Measurements from ENCODE around the gene SLC7A9. TPM values are rescaled to one million over a fixed set of nuclear protein-coding genes. Genes with fewer than 3 reads are reported as not detected.

The SLC7A9 gene
- polyA plus RNA-seq (2014; cell fraction: cytosol; rRNA removed), result not detected in 2 replicates
- polyA plus RNA-seq (2014; cell fraction: nucleus; rRNA removed), result 1.5 TPM in 1 of 2 replicates, not detected in the other

DNA sequence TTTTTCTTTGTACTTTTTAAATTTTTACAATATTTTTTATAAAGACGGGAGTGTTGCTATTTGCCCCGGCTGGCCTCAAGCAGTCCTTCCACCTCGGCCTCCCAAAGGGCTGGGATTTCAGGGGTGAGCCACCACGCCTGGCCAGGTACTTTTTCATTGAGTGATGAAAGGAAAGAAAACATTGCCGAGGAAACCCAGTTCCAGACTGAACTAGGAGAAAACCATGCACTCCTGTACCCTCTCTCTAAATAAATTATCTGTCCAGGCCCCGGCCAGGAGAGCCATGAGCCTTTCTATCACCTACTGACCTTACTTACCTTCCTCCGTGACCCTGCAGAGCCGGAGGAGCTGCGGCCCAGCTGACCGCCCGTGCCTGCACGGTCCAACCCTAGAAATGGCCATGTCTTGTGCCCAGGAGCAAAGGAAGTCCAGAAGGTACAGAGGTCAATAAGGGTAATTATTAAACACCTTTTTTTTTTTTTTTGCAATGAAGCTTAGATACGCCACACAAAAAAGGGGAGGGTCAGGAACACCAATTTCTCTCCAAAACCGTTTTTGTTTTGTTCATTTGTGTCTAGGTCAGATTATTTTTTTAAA is at the start of gene SLC7A9:
Gene SLC7A9, minus strand, starts transcription at position 399 of the 597 bp plus-strand sequence. CDS start 1,233 bp downstream, outside the sequence.
- DNase-seq (ENCODE audit: low spot score), result no peak

DNA sequence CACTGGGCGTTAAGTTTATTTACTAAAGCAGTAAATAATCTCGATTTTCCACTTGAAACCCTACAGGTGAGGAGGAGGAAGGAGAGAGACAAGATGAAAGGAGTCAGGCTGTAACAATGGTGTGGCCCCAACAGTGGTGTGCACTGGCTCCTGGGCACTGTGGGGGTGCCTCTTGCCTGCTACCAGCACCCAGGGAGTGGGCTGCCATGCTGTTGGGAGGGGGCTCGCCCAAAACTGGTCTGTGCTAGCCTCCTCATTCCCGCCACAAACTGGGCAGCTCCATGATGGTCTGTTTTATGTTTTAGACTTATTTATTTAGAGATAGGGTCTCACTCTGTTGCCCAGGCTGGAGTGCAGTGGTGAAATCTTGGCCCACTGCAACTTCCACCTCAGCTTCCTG is 49.8 kb upstream of the SLC7A9 start:
- no peak for DNase-seq (ENCODE audit: low spot score)

DNA sequence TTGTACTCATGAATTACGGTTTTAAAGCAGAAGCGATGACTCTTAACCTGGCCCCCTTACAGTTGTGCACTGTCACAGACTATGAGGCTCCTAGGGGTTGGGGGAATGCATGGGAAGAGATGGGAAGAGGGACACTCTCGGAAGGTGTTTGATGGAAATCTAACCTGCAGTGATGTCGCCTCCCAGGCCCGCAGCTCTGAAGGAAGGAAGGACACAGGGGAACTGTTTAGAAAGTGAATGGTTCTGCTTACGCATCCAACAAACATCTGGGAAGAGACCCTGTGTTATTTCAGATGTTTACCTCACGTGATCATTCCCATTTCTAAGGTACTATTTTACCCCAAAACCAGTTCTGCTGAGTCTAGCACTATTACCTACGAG is 48.0 kb upstream of the SLC7A9 start:
- DNase-seq (ENCODE audit: low spot score), result no peak

DNA sequence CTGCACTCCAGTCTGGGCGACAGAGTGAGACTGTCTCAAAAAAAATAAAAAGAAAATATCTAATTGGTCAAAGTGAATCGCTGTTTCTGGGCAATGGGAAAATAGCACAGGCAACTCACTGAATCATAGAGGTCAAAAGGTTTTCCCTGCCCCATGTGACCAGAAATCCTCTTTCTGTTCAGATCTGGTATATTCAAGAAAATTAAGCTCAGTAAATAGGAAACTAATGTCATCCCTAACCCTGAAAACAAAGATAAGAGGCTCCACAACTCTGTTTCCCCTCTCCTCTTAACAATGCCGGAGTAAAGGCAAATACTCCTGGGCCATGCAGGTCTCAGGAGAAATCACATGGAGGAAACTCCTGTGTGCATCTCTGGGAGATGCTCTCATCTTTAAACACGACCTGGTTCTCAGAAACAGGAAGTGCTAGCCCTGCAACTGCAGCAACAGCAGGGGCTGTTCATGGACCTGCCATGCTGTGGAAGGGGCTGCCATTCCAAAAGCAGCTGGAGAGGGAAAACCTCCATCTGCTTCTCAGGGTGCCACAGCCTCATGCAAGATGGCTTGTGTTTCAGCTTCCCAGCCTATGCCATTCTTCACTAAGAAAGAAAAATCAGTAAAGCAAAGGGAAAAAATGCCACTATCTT is 47.5 kb upstream of the SLC7A9 start:
- no peak for DNase-seq (ENCODE audit: low spot score)

DNA sequence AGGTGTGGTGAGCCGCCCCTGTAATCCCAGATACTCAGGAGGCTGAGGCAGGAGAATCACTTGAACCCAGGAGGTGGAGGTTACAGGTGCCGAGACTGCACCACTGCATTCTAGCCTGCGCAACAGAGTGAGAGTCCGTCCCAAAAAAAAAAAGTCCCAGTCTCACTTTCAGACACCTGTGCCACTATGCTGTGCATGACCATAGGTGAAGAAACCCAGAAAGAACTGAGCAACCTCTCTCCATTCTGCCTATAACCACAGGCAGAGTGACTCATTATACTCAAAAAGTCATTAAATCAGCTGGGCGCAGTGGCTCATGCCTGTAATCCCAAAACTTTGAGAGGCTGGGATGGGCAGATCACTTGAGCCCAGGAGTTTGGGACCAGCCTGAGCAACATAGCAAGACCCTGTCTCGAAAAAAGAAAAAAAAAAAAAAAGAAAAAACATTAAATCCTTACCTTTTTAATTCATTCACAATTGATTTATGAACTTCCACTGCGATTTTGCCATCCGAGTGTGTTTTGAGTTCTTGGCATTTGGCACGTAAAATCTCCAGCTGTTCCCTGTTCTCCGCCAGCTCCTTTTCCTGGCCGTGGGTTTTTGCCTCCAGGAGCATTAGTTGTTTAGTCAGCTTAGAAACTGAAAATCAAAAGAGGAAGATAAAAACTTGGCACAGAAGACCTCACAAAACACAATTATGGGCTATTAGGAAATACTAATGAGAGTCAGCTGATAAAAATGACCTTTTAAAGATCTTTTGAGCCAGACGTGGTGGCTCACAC is 45.5 kb upstream of the SLC7A9 start:
- DNase-seq (ENCODE audit: low spot score), result no peak

DNA sequence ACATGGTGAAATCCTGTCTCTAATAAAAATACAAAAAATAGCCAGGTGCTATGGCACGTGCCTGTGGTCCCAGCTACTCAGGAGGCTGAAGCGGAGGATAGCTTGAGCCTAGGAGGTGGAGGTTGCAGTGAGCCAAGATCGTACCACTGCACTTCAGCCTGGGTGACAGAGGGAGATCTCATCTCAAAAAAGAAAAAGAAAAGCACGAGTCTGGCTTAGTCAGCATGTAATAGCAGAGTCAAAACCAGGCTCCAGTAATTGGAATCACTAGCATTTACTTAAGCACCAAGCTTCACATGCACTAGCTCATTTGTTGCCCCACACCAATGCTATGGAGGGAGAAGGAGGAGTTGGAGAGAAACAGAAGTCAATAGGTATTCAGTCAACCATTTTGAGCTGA is 41.9 kb upstream of the SLC7A9 start:
- DNase-seq (ENCODE audit: low spot score), result no peak

DNA sequence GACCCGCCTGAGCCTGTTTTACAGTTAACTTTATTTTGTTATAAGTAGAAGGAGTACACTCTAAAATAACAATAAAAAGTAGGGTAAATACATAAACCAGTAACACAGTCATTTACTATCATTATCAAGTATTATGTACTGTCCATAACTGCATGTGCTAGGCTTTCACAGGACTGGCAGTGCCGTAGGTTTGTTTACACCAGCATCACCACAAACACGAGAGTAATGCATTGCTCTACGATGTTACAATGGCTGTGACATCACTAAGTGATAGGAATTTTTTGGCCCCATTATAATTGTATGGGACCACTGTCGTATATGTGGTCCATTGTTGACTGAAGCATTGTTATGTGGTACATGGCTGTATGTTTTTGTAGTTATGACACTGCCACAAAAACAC is 41.3 kb upstream of the SLC7A9 start:
- no peak for DNase-seq (ENCODE audit: low spot score)

DNA sequence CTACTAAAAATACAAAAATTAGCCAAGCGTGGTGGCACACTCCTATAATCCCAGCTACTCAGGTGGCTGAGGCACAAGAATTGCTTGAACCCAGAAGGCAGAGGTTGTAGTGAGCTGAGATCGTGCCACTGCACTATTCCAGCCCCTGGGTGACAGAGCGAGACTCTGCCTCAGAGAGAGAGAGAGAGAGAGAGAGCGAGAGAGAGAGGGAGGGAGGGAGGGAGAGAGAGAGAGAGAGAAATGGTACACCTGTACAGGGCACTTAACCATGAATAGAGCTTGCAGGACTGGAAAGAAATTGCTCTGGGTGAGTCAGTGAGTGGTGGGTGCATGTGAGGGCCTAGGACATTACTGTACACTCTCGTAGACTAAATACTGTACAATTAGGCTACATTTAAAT is 40.5 kb upstream of the SLC7A9 start:
- no peak for DNase-seq (ENCODE audit: low spot score)

DNA sequence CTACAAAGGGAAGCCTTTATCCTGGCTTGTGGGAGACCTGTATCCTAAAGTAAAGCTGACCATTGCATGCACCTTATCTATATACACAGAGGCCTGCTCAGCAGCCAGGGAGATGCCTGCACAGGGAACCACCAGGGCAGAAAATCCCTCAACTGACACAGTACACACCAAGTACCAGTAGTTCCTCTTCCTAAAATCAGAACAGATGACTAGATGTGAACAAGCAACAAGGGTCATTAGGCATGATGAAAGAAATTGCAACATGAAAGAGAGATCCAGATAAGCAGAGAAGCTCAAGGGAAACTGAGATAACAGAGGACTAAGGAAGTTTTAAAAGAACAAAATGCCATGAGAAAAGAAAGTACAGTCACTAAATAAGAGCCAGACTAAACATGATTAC is 39.7 kb upstream of the SLC7A9 start:
- DNase-seq (ENCODE audit: low spot score), result no peak

DNA sequence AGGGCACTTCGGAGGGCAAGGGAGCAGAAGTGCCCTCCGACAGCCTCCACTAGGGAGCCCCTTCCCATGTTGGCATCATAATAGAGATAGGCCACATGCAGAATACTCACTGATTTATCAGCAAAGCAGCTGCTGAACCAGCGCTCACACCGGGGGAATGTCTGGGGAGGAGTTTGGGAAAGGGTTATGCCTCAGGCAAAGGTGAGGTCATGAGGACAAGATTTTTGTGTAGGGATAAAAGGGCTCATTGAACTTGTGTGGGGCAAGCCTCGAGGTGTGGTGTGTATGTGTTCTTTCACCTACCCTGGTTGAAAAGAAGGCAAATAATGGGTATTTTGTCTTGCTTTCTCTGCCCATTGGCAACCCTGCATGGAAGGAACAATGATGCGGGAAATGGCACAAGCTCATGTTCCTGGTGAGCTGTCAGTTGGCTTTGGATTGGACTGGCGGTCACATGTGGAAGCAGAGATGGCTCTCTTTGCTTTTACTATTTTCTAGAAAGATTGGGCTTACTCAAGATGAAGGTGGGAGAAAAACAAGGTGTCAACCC is 39.1 kb upstream of the SLC7A9 start:
- DNase-seq (ENCODE audit: low spot score), result no peak

DNA sequence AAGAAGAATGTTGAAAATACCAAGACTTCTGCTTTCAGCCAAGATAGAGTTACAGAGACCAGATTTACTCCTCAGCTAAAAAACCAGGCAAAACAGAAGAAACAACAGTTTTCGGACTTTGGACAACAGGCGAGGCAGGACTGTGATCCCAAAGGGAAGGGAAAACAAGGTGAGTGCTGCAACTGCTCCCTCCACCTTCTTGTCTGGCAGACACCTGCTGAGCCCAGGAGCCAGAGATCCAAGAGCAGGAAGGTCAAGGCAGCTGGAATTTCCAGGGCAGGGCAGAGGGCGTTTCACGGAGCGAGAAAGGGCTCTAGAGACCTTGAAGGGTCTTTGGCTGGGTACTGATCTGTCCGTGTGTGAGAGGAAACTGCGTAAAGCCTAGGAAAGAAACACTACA is 32.9 kb upstream of the SLC7A9 start:
- DNase-seq (ENCODE audit: low spot score), result no peak

DNA sequence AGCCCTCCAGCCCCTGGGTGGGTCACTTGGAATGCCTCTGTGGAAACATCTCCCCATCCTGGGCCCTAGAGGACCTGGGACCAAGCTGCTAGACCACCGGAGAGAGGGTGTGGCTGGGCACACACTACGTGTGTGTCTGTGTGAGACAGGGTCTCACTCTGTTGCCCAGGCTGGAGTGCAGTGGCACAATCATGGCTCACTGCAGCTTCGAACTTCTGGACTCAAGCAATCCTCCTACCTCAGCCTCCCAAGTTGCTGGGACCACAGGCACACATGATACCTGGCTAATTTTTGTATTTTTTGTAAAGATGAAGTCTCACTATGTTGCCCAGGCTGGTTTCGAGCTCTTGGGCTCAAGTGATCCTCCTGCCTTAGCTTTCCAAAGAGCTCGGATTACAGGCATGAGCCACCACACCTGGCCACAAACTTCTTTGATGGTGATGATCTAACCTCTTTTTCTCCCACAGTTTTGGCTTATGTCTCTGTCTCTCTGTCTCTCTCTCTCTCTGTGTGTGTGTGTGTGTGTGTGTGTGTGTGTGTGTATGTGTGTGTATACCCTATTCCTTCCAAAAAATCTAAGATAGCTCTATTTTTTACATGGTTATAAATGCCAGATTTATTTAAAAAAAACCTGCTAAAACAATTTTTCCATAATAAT is 32.1 kb upstream of the SLC7A9 start:
- no peak for DNase-seq (ENCODE audit: low spot score)

DNA sequence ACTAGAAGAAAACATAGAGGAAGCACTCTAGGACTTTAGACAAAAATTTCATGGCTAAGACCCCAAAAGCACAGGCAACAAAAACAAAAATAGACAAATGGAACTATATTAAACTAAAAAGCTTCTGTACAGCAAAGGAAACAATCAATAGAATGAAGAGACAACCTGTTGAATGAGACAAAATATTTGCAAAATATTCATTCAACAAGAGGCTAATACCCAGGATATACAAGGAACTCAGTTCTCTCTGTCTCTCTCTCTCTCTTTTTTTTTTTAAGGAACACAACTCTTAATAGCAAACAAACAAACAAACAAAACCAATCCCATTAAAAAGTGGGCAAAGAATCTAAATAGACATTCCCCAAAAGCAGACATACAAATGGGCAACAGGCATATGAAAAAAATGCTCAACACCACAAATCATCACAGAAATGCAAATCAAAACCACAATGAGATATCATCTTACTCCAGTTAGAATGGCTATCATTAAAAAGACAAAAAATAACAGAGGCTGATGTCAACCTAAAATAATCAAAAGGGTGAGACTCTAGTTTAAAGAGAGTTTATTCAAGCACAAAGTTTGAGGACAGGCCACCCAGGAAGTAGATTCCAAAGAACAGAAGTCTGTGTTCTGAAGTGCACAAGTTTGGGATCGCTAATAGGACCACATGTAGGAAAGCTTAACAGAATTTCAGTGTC is 27.1 kb upstream of the SLC7A9 start:
- DNase-seq (ENCODE audit: low spot score), result no peak

DNA sequence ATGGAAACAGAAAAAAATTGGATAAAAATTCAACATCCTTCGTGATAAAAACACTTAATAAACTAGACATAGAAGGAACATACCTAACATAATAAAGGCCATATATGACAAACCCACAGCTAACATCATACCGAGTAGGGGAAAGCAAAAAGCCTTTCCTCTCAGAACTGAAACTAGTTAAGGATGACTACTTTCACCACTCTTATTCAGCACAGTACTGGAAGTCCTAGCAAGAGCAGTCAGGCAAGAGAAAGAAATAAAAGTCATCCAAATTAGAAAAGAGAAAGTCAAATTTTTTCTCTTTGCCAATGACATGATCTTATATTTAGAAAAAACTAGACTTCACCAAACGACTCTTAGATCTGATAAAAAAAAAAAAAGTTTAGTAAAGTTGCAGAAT is 25.8 kb upstream of the SLC7A9 start:
- no peak for DNase-seq (ENCODE audit: low spot score)

DNA sequence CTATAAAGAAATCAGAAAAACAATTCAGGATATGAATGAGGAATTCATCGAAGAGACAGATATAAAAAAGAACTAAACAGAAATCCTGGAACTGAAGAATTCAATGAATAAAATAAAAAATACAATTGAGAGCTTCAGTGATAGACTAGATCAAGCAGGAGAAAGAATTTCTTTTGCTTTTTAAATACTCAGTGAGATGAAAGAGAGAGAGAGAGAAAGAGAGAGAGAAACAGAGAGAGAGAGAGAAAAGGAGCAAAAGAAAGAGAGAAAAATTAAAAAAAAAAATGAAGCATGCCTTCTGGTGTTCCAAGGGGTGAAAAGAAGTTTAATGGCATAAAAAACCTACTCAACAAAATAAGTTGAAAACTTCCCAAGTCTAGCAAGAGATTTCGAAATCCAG is 22.0 kb upstream of the SLC7A9 start:
- no peak for DNase-seq (ENCODE audit: low spot score)

DNA sequence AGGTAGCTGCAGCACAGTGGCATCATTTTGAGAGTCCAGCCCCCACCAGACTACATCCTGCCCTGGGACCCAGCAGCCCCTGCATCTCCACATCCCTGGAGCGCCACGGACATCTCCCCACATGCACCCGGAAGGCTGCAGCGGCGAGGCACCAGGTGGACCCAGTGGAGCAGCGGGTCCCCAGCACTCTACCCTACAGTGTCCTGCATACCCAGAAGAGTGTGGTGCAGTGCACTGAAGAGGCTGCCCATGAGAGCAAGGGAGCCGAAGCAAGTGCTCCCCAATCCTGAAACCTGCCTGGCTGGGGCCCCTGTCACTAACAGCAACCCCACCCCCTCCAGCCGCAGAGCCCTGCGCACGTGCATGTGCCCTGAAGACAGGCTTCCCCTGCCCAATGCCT is 21.3 kb upstream of the SLC7A9 start:
- no peak for DNase-seq (ENCODE audit: low spot score)

DNA sequence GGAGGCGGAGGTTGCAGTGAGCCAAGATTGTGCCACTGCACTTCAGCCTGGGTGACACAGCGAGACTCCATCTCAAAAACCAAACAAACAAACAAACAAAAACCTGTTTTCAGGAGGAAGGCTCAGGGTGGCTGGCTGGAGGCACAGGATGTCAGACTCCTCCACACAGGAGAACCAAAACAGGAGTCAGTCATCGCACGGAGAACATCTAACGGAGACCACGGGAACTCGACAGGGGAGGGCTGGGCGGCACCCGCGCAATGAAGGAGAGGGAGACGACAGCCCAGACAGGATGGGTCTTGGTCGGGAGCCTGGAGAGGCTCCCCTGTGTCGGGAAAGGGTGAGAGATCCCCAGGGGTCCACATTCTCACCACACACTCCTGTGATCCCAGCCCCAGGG is 20.8 kb upstream of the SLC7A9 start:
- DNase-seq (ENCODE audit: low spot score), result no peak

DNA sequence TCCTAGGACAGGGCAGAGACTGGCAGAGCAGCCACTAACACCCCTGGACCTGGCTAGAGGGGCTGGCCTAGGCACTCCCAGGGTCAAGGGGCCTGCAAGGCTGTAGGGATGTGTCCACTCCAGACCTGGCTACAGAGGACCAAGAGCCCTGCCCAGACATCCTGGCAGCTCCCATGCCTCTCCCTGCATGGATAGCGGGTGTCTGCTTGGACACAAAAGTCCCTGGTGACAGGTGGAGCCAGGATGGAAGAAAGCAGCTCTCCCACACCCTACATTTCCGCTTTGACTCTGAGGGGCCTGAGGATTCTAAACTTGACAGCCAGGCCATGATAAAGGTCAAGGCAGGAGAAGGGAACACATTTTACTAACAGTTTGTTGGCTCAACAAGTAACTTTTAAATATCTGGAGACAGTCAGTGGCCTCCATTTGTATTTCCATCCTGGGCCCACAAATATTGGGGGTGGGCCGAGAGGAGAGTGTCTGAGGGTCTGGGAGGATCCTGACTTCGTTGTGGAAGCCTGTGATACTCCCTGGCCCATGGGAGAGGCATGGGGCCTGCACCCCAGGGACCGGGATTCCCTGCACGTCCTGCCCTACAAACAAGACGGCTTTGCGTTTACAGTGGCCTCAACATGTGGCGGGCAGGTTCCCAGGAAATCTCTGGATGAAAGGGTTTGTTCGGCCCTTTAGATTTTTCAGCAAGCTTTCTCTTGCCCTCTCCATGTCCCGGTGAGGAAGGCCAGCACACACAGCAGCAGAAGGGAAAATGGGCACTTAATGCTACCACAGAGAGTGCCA is 19.8 kb upstream of the SLC7A9 start:
- DNase-seq (ENCODE audit: low spot score), result no peak

DNA sequence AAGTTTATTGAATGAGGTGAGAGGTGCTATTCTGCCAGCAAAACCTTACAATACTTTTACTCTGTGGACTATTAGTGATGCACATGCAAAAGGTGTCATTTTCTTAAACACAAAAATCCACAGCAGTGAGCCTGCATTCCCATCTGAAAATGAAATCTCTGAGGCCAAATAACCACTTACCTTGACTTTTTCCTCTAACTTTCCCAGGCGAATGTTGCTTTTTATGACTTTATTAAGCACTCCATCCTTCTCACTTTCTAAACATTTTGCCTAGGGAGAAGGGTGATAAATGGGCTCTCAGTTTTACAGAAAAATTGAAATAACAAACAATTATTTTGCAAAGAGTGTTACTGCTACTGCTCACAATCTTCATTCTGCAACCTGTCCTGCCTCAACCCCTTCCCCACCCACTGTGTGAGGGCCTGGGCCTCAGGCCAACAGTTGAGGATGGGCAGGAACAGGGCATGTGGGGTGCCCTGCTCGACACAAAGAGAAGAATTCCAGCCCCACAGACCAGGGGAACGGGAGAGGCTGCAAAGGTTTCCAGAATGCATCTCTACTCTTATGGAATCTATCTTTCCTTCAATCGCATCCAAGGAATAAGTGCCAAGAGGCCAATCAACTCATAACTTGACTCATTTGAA is 18.1 kb upstream of the SLC7A9 start:
- no peak for DNase-seq (ENCODE audit: low spot score)

DNA sequence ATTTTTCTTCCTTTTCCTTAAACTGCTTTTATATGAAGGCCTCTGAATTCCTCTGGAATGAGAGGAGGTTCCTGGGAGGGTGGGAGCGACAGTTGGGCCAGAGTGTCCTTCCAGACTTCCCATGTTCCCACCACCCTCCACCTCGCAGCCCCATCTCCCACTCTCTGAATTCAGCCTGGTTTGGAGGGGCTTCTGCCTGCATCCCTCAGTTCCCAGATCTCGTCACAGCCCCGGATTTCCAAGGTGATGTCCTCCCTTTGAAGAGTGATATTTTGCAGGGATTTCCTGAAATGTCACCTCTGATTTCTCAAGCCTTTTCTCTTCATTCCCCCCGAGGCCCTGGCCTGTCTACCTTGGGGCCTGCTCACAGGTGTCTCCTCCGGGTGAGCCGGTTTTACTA is 16.7 kb upstream of the SLC7A9 start:
- no peak for DNase-seq (ENCODE audit: low spot score)
